Activated B cell treated with CpG ODN at 0.5 μM for 24 hours (primary cell): ENCODE results near the gene MAPK14. TPM values are rescaled to one million over a fixed set of nuclear protein-coding genes. Genes with fewer than 3 reads are reported as not detected.
A peak's percentile ranks its signal among the peaks of the same experiment; 100 is the strongest.

ENCODE experiments used
- ATAC-seq: fragments of 200-7000 bp; cut with Tn5 transposase; one replicate; pipeline ENCODE4 v1.10.0; 2021; ENCODE audit warnings: low read depth, mild to moderate bottlenecking, moderate library complexity
- CTCF ChIA-PET: fragments of 350-600 bp; sonication (Branson Sonifier 250); formaldehyde crosslinking; loops from one replicate; lab custom pipeline; 2021; ENCODE audit warnings: antibody characterized with exemption; lab: Charles Lee
- POLR2A ChIA-PET: fragments of 350-600 bp; sonication (Branson Sonifier 250); formaldehyde crosslinking; loops from one replicate; lab custom pipeline; 2021; ENCODE audit warnings: antibody characterized with exemption; lab: Charles Lee
- DNase-seq: peaks from one replicate; pipeline ENCODE4 v3.0.0; 2022
- H3K27ac Mint-ChIP-seq: one replicate; pipeline ENCODE4 v1.8.0; 2020; ENCODE audit warnings: mixed read lengths
- H3K27me3 Mint-ChIP-seq: one replicate; pipeline ENCODE4 v1.8.0; 2021; ENCODE audit warnings: mixed read lengths
- H3K36me3 Mint-ChIP-seq: one replicate; pipeline ENCODE4 v1.8.0; 2021; ENCODE audit warnings: low read depth, mixed read lengths
- H3K4me1 Mint-ChIP-seq: one replicate; pipeline ENCODE4 v1.8.0; 2021; ENCODE audit warnings: mixed read lengths
- H3K4me3 Mint-ChIP-seq: one replicate; pipeline ENCODE4 v1.8.0; 2020; ENCODE audit warnings: mild to moderate bottlenecking, mixed read lengths
- H3K9me3 Mint-ChIP-seq: one replicate; pipeline ENCODE4 v1.8.0; 2020; ENCODE audit warnings: mixed read lengths
- CTCF ChIP-seq: fragments of 200-600 bp; IDR thresholded peaks from one replicate; pipeline ENCODE4 v1.8.0; 2022; ENCODE audit warnings: antibody characterized with exemption, mild to moderate bottlenecking
- intact Hi-C: fragments of 100-400 bp; cut with micrococcal nuclease; formaldehyde crosslinking; loops from one replicate; pipeline ENCODE4 v1.15.1; 2024
- total RNA-seq: library from RNA; stranded (reverse); gene quantifications from 2 replicates; pipeline ENCODE4 v1.2.3, GENCODE V29; 2022

The MAPK14 gene
- total RNA-seq, 1 donor from 2014 or later, result 45.4 TPM

DNA sequence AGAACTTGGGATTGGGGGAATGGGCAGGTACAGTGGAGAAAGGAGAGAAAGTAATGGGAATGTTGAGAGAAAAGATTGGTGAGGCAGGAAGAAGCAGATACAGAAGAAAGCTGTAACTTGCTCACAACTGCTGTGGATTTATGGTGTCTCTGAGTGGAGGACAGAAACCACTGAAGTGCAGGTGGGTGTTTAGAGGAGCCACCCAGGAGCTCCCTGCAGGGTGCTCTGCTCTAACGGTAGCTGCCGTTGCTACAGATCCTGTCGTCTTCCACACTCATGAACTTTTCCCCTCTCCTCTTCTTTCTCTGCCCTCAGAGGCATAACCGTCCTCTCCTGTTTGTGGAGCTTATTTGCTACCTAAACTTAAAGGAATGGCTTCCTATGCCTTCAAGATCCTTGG, 75.2 kb downstream of the MAPK14 start:
- no peak overlapping the region for H3K4me3 Mint-ChIP-seq
- peaks cover 39% of the 10 kb centered on the region for H3K36me3 Mint-ChIP-seq
- H3K27ac Mint-ChIP-seq, result no peak overlapping the region
- ChIA-PET CTCF (interaction anchor here (3.4 kb wide), 1 partner anchor 8 kb away, joined by 21 read pairs; no protein-coding TSS in a partner anchor), POLR2A (no interaction called here)
- DNase-seq, result no peak
- no peaks in the 10 kb centered on the region for H3K27me3 Mint-ChIP-seq
- TF ChIP-seq CTCF, result no peak
- intact Hi-C loops, result no loop called here
- ATAC-seq, result no peak
- H3K9me3 Mint-ChIP-seq, result no peaks in the 10 kb centered on the region
- H3K4me1 Mint-ChIP-seq, result peaks cover 36% of the 10 kb centered on the region

- peaks cover 39% of the 10 kb centered on the region for H3K4me1 Mint-ChIP-seq
- ATAC-seq, result no peak
- no peak overlapping the region for H3K4me3 Mint-ChIP-seq
- H3K9me3 Mint-ChIP-seq, result no peaks in the 10 kb centered on the region
- no peaks in the 10 kb centered on the region for H3K27me3 Mint-ChIP-seq
- H3K36me3 Mint-ChIP-seq, result peaks cover 53% of the 10 kb centered on the region
- intact Hi-C loops, result no loop called here
- ChIA-PET POLR2A (no interaction called here), CTCF (interaction anchor here (0.7 to 3.4 kb wide), 4 partner anchors 10 to 53 kb away, joined by 3 to 21 read pairs (median 5); no protein-coding TSS in a partner anchor)
- no peak for TF ChIP-seq CTCF
- H3K27ac Mint-ChIP-seq, result no peak overlapping the region
- DNase-seq, result no peak
Observed at GRCh38 chr6:36104836-36105235, 77.2 kb downstream of the MAPK14 start.

DNA sequence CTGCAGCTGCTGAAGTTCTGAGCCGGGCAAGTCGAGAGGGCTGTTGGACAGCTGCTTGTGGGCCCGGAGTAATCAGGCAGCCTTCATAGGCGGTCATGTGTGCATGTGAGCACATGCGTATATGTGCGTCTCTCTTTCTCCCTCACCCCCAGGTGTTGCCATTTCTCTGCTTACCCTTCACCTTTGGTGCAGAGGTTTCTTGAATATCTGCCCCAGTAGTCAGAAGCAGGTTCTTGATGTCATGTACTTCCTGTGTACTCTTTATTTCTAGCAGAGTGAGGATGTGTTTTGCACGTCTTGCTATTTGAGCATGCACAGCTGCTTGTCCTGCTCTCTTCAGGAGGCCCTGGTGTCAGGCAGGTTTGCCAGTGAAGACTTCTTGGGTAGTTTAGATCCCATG, 81.5 kb downstream of the MAPK14 start:
- peak; percentile 87 for ATAC-seq
- peaks cover 47% of the 10 kb centered on the region for H3K36me3 Mint-ChIP-seq
- H3K4me1 Mint-ChIP-seq, result peaks cover 67% of the 10 kb centered on the region
- no peaks in the 10 kb centered on the region for H3K9me3 Mint-ChIP-seq
- no peaks in the 10 kb centered on the region for H3K27me3 Mint-ChIP-seq
- peak overlapping the region; percentile 35 for H3K4me3 Mint-ChIP-seq
- intact Hi-C loops, result loop anchor here (1.0 to 2.0 kb wide), 2 partner anchors 11 to 22 kb away; partner anchors contain the start of gene MAPK13
- H3K27ac Mint-ChIP-seq, result peak overlapping the region; percentile 83
- ChIA-PET CTCF (interaction anchor here (1.0 to 5.4 kb wide), 4 partner anchors 12 to 86 kb away, joined by 3 to 40 read pairs (median 11); no protein-coding TSS in a partner anchor), POLR2A (interaction anchor here (0.7 to 2.5 kb wide), 3 partner anchors 10 to 444 kb away, joined by 3 to 10 read pairs (median 4); no protein-coding TSS in a partner anchor)
- DNase-seq, result no peak
- no peak for TF ChIP-seq CTCF

DNA sequence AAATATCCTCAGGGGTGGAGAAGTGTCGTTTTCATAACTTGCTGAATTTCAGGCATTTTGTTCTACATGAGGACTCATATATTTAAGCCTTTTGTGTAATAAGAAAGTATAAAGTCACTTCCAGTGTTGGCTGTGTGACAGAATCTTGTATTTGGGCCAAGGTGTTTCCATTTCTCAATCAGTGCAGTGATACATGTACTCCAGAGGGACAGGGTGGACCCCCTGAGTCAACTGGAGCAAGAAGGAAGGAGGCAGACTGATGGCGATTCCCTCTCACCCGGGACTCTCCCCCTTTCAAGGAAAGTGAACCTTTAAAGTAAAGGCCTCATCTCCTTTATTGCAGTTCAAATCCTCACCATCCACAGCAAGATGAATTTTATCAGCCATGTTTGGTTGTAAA, 82.4 kb downstream of the MAPK14 start:
- H3K4me3 Mint-ChIP-seq, result no peak overlapping the region
- intact Hi-C loops, result no loop called here
- H3K4me1 Mint-ChIP-seq, result peaks cover 77% of the 10 kb centered on the region
- POLR2A ChIA-PET, result interaction anchor here (2.5 to 3.0 kb wide), 2 partner anchors 11 kb away, joined by 10 to 15 read pairs; no protein-coding TSS in a partner anchor
- peaks cover 40% of the 10 kb centered on the region for H3K36me3 Mint-ChIP-seq
- ATAC-seq (no peak), DNase-seq (no peak)
- no peaks in the 10 kb centered on the region for H3K9me3 Mint-ChIP-seq
- CTCF ChIA-PET, result interaction anchor here (0.9 to 5.4 kb wide), 3 partner anchors 10 to 14 kb away, joined by 3 to 40 read pairs (median 15); no protein-coding TSS in a partner anchor
- peak overlapping the region; percentile 83 for H3K27ac Mint-ChIP-seq
- no peaks in the 10 kb centered on the region for H3K27me3 Mint-ChIP-seq
- no peak for TF ChIP-seq CTCF

DNA sequence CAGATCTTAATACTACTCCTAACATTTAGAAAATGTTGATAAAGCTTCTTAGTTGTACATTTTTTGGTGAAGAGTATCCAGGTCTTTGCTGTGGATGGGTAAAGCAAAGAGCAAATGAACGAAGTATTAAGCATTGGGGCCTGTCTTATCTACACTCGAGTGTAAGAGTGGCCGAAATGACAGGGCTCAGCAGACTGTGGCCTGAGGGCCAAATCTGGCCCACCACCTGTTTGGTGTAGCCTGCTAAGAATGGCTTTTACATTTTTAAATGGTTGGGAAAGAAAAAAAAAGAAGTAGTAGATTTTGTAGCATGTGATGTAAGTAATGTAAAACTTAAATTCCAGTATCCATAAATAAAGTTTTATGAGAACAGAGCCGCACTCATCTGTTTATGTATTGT, 83.3 kb downstream of the MAPK14 start:
- peaks cover 35% of the 10 kb centered on the region for H3K36me3 Mint-ChIP-seq
- peak overlapping the region; percentile 65 for H3K27ac Mint-ChIP-seq
- peaks cover 84% of the 10 kb centered on the region for H3K4me1 Mint-ChIP-seq
- no peaks in the 10 kb centered on the region for H3K9me3 Mint-ChIP-seq
- no peak overlapping the region for H3K4me3 Mint-ChIP-seq
- ATAC-seq (no peak), DNase-seq (no peak)
- TF ChIP-seq CTCF, result no peak
- ChIA-PET CTCF (interaction anchor here (0.9 to 5.4 kb wide), 3 partner anchors 10 to 20 kb away, joined by 3 to 40 read pairs (median 3); no protein-coding TSS in a partner anchor), POLR2A (interaction anchor here (3.0 to 3.1 kb wide), 2 partner anchors 10 to 20 kb away, joined by 13 to 15 read pairs; partner anchors contain the start of gene MAPK13)
- H3K27me3 Mint-ChIP-seq, result no peaks in the 10 kb centered on the region
- intact Hi-C loops, result no loop called here
